Stimulated activated CD4-positive, alpha-beta T cell treated with anti-CD3 and anti-CD28 coated beads, Interleukin-12 subunit alpha, Interleukin-12 subunit beta, amount 100 ng/mL, for 48 hours (primary cell): Measurements from ENCODE around the gene BCAR3.

Source experiments
- DNase-seq, 3 donors: peaks; one replicate each; pipeline ENCODE4 v3.0.0-alpha.2; 2020; ENCODE audit warnings: low read depth in 2 of 3, low spot score in 1 of 3

BCAR3 gene

GRCh38 chr1:93640656-93641440, 40.8 kb downstream of the BCAR3 start:
- DNase-seq: no peak

- DNase-seq: no peak
Observed at GRCh38 chr1:93638981-93639380, 42.7 kb downstream of the BCAR3 start.

- no peak for DNase-seq
Observed at GRCh38 chr1:93638307-93638847, 43.3 kb downstream of the BCAR3 start.

- DNase-seq: no peak
Observed at GRCh38 chr1:93636712-93637111, 44.9 kb downstream of the BCAR3 start.

GRCh38 chr1:93635614-93636543, 45.8 kb downstream of the BCAR3 start:
- DNase-seq: no peak

- DNase-seq: no peak
Observed at GRCh38 chr1:93633313-93633712, 48.3 kb downstream of the BCAR3 start.

- DNase-seq: no peak
Observed at GRCh38 chr1:93631626-93632365, 49.8 kb downstream of the BCAR3 start.

GRCh38 chr1:93630168-93630567, 51.5 kb downstream of the BCAR3 start:
- no peak for DNase-seq

GRCh38 chr1:93629101-93630059, 52.3 kb downstream of the BCAR3 start:
- DNase-seq: peak in 1 of 3 donors; percentile 45

- no peak for DNase-seq
Observed at GRCh38 chr1:93628681-93629080, 53.0 kb downstream of the BCAR3 start.

- no peak for DNase-seq
Observed at GRCh38 chr1:93625582-93626327, 55.9 kb downstream of the BCAR3 start.

- no peak for DNase-seq
Observed at GRCh38 chr1:93623875-93624274, 57.8 kb downstream of the BCAR3 start.

GRCh38 chr1:93623436-93623835, 58.2 kb downstream of the BCAR3 start:
- DNase-seq: no peak

- no peak for DNase-seq
Observed at GRCh38 chr1:93621246-93621645, 60.4 kb downstream of the BCAR3 start.

- no peak for DNase-seq
Observed at GRCh38 chr1:93620841-93621210, 60.8 kb downstream of the BCAR3 start.

GRCh38 chr1:93620172-93620840, 61.3 kb downstream of the BCAR3 start:
- DNase-seq: no peak

- no peak for DNase-seq
Observed at GRCh38 chr1:93619507-93620171, 62.0 kb downstream of the BCAR3 start.
